ENCODE measurements around the gene FAM3C.

The FAM3C gene

GRCh38 chr7:121401896-121402295 is 5.8 kb upstream of the FAM3C start:
- ATAC-seq: no peak; the same call in 1 of the 3 replicates
- TF ChIP-seq PPARA (CRISPR knock-in tag; IDR thresholded peaks at IDR 0.05; ENCODE audit: borderline replicate concordance): no peak
- TF ChIP-seq PATZ1 (CRISPR knock-in tag; IDR thresholded peaks at IDR 0.05; ENCODE audit: borderline replicate concordance): no peak
- TF ChIP-seq POU6F1 (CRISPR knock-in tag; IDR thresholded peaks at IDR 0.05; ENCODE audit: borderline replicate concordance, low read depth): no peak
- no peak for TF ChIP-seq ZC3H10 (CRISPR knock-in tag; IDR thresholded peaks at IDR 0.05)
- TF ChIP-seq CSDC2 (CRISPR knock-in tag; IDR thresholded peaks at IDR 0.05): no peak
- no peak for TF ChIP-seq ZFP30 (CRISPR knock-in tag; IDR thresholded peaks at IDR 0.05)
- no peak for TF ChIP-seq ZNF70 (CRISPR knock-in tag; IDR thresholded peaks at IDR 0.05)
- TF ChIP-seq GLIS3 (CRISPR knock-in tag; IDR thresholded peaks at IDR 0.05): no peak
- TF ChIP-seq CSRNP3 (CRISPR knock-in tag; IDR thresholded peaks at IDR 0.05): no peak
- TF ChIP-seq RARB (CRISPR knock-in tag; IDR thresholded peaks at IDR 0.05): no peak
- no peak for TF ChIP-seq TCF4 (CRISPR knock-in tag; IDR thresholded peaks at IDR 0.05; ENCODE audit: borderline replicate concordance)
- no peak for TF ChIP-seq OSR1 (CRISPR knock-in tag; IDR thresholded peaks at IDR 0.05)
- no peak for TF ChIP-seq TOX (CRISPR knock-in tag; IDR thresholded peaks at IDR 0.05; ENCODE audit: borderline replicate concordance)
- no peak for TF ChIP-seq BACH2 (CRISPR knock-in tag; IDR thresholded peaks at IDR 0.05; ENCODE audit: borderline replicate concordance)
- TF ChIP-seq ZNF8 (CRISPR knock-in tag; IDR thresholded peaks at IDR 0.05): no peak
- TF ChIP-seq ISL1 (CRISPR knock-in tag; IDR thresholded peaks at IDR 0.05): no peak
- TF ChIP-seq ZNF565 (CRISPR knock-in tag; conservative IDR thresholded peaks at IDR 0.05; ENCODE audit: low read depth): no peak

- TF ChIP-seq CSRNP3 (CRISPR knock-in tag; IDR thresholded peaks at IDR 0.05) (no peak), TCF4 (CRISPR knock-in tag; IDR thresholded peaks at IDR 0.05; ENCODE audit: borderline replicate concordance) (no peak), PPARA (CRISPR knock-in tag; IDR thresholded peaks at IDR 0.05; ENCODE audit: borderline replicate concordance) (no peak), ZNF8 (CRISPR knock-in tag; IDR thresholded peaks at IDR 0.05) (no peak), SNAI2 (CRISPR knock-in tag; IDR thresholded peaks at IDR 0.05) (no peak), PATZ1 (CRISPR knock-in tag; IDR thresholded peaks at IDR 0.05; ENCODE audit: borderline replicate concordance) (no peak), CSDC2 (CRISPR knock-in tag; IDR thresholded peaks at IDR 0.05) (no peak), ZFP3 (CRISPR knock-in tag; IDR thresholded peaks at IDR 0.05) (no peak), ISL1 (CRISPR knock-in tag; IDR thresholded peaks at IDR 0.05) (no peak), TSHZ2 (CRISPR knock-in tag; IDR thresholded peaks at IDR 0.05) (no peak), CREB5 (CRISPR knock-in tag; IDR thresholded peaks at IDR 0.05; ENCODE audit: low read depth) (no peak)
- ATAC-seq: no peak
These were observed 2.1 kb upstream of the FAM3C start for GRCh38 chr7:121398246-121398645.

Measured in SK-N-SH treated with all-trans-retinoic acid at 6 μM for 48 hours (cell line).